AG10803 (cell line): Measurements from ENCODE around the gene PPP1CC.
"Not testable (repeated sequence)": the region's sequence is repeated elsewhere in the genome, so short reads cannot be mapped to it uniquely, and the experiment has no call there.

Experiments
- DNase-seq: peaks from one replicate; pipeline ENCODE4 v3.0.0; 2010; ENCODE audit warnings: low read depth
- H3K4me3 ChIP-seq: 2 replicates; pipeline ENCODE4 v1.5.1; 2011; ENCODE audit warnings: mild to moderate bottlenecking, low read length, control low read depth
- CTCF ChIP-seq: conservative IDR thresholded peaks from 2 replicates; pipeline ENCODE4 v1.5.1; 2011; ENCODE audit warnings: mild to moderate bottlenecking, low read length, control low read depth, inconsistent platforms

The PPP1CC gene

GRCh38 chr12:110766311-110767154 lies 23.8 kb upstream of the PPP1CC start:
- no peak for DNase-seq
- TF ChIP-seq CTCF: no peak
- H3K4me3 ChIP-seq: no peak overlapping the region

- not testable (repeated sequence) for H3K4me3 ChIP-seq, DNase-seq
Measured at GRCh38 chr12:110765572-110765971, 22.9 kb upstream of the PPP1CC start.

GRCh38 chr12:110765111-110765510 lies 22.4 kb upstream of the PPP1CC start:
- DNase-seq: no peak
- no peak for TF ChIP-seq CTCF
- H3K4me3 ChIP-seq: no peak overlapping the region

- H3K4me3 ChIP-seq: no peak overlapping the region
- no peak for DNase-seq
- TF ChIP-seq CTCF: no peak
Measured at GRCh38 chr12:110763583-110763982, 20.9 kb upstream of the PPP1CC start.

GRCh38 chr12:110762891-110763290 lies 20.2 kb upstream of the PPP1CC start:
- no peak for TF ChIP-seq CTCF
- H3K4me3 ChIP-seq: no peak overlapping the region
- no peak for DNase-seq

- TF ChIP-seq CTCF: no peak
- no peak for DNase-seq
- no peak overlapping the region for H3K4me3 ChIP-seq
Measured at GRCh38 chr12:110760204-110760609, 17.5 kb upstream of the PPP1CC start.

GRCh38 chr12:110758922-110759321 lies 16.2 kb upstream of the PPP1CC start:
- TF ChIP-seq CTCF: no peak
- no peak overlapping the region for H3K4me3 ChIP-seq
- no peak for DNase-seq
